Neural progenitor cell (in vitro differentiated cells): Measurements from ENCODE around the gene STOML1. TPM values are rescaled to one million over a fixed set of nuclear protein-coding genes. Genes with fewer than 3 reads are reported as not detected.

ENCODE experiments used
- DNase-seq: peaks from one replicate; pipeline ENCODE4 v3.0.0-alpha.2; 2016; ENCODE audit warnings: low spot score
- H2AFZ ChIP-seq: fragments of 200-600 bp; sonication (generic); replicated peaks from 2 replicates; pipeline ENCODE4 v1.6.1; 2016; ENCODE audit warnings: antibody characterized with exemption
- H3F3A ChIP-seq: fragments of 200-600 bp; sonication (generic); 2 replicates; pipeline ENCODE4 v1.6.1; 2016; ENCODE audit warnings: antibody characterized with exemption, low read depth
- H3K27ac ChIP-seq: fragments of 200-600 bp; sonication (generic); 2 replicates; pipeline ENCODE4 v1.5.1; 2016; ENCODE audit warnings: mild to moderate bottlenecking
- H3K27me3 ChIP-seq: fragments of 200-600 bp; sonication (generic); 2 replicates; pipeline ENCODE4 v1.6.1; 2016; ENCODE audit warnings: mild to moderate bottlenecking, moderate library complexity
- H3K36me3 ChIP-seq: fragments of 200-600 bp; sonication (generic); 2 replicates; pipeline ENCODE4 v1.5.1; 2016
- H3K4me1 ChIP-seq: fragments of 200-600 bp; sonication (generic); 2 replicates; pipeline ENCODE4 v1.6.1; 2016; ENCODE audit warnings: mixed run types
- H3K4me2 ChIP-seq: fragments of 200-600 bp; sonication (generic); 2 replicates; pipeline ENCODE4 v1.6.1; 2016
- H3K4me3 ChIP-seq: fragments of 200-600 bp; sonication (generic); 2 replicates; pipeline ENCODE4 v1.5.1; 2016
- H3K79me2 ChIP-seq: fragments of 200-600 bp; sonication (generic); 2 replicates; pipeline ENCODE4 v1.6.1; 2016; ENCODE audit warnings: low read depth
- H3K9ac ChIP-seq: fragments of 200-600 bp; sonication (generic); 2 replicates; pipeline ENCODE4 v1.6.1; 2016
- H3K9me3 ChIP-seq: fragments of 200-600 bp; sonication (generic); 2 replicates; pipeline ENCODE4 v1.5.1; 2016; ENCODE audit warnings: low read depth
- H4K20me1 ChIP-seq: fragments of 200-600 bp; sonication (generic); 2 replicates; pipeline ENCODE4 v1.6.1; 2016; ENCODE audit warnings: low read depth
- H3K27ac Mint-ChIP-seq: 3 replicates; pipeline ENCODE4 v1.8.0; 2021; ENCODE audit warnings: mixed read lengths
- H3K27me3 Mint-ChIP-seq: 2 replicates; pipeline ENCODE4 v1.8.0; 2022; ENCODE audit warnings: low read depth, mild to moderate bottlenecking, inconsistent platforms, moderate library complexity, mixed read lengths; ENCODE audit not compliant: insufficient read depth
- H3K36me3 Mint-ChIP-seq: 3 replicates; pipeline ENCODE4 v1.8.0; 2021; ENCODE audit warnings: mixed read lengths
- H3K4me1 Mint-ChIP-seq: 3 replicates; pipeline ENCODE4 v1.8.0; 2021; ENCODE audit warnings: mixed read lengths
- H3K4me3 Mint-ChIP-seq: 3 replicates; pipeline ENCODE4 v1.8.0; 2021; ENCODE audit warnings: mild to moderate bottlenecking, moderate library complexity, mixed read lengths
- H3K9me3 Mint-ChIP-seq: 3 replicates; pipeline ENCODE4 v1.8.0; 2020; ENCODE audit warnings: mixed read lengths
- EZH2 ChIP-seq: fragments of 200-600 bp; sonication (generic); IDR thresholded peaks from 2 replicates; pipeline ENCODE4 v1.6.1; 2017; ENCODE audit warnings: antibody characterized with exemption, mild to moderate bottlenecking, moderate library complexity
- EZH2phosphoT487 ChIP-seq: fragments of 200-600 bp; sonication (generic); IDR thresholded peaks from 2 replicates; pipeline ENCODE4 v1.6.1; 2017; ENCODE audit warnings: antibody characterized with exemption
- total RNA-seq: library from RNA; depleted of rRNA; stranded (reverse); fragments of >200 nt; gene quantifications from 2 replicates; pipeline ENCODE4 v1.2.3, GENCODE V29; 2015; ENCODE audit warnings: low replicate concordance
- TF ChIP-seq, protein P1 (sequence below): fragments of 200-600 bp; sonication (generic); IDR thresholded peaks from 2 replicates; pipeline ENCODE4 v1.5.1; 2017; ENCODE audit warnings: antibody characterized with exemption, mild to moderate bottlenecking

STOML1 gene
- total RNA-seq, 1 donor from 2014 or later, result 2.0 TPM

DNA sequence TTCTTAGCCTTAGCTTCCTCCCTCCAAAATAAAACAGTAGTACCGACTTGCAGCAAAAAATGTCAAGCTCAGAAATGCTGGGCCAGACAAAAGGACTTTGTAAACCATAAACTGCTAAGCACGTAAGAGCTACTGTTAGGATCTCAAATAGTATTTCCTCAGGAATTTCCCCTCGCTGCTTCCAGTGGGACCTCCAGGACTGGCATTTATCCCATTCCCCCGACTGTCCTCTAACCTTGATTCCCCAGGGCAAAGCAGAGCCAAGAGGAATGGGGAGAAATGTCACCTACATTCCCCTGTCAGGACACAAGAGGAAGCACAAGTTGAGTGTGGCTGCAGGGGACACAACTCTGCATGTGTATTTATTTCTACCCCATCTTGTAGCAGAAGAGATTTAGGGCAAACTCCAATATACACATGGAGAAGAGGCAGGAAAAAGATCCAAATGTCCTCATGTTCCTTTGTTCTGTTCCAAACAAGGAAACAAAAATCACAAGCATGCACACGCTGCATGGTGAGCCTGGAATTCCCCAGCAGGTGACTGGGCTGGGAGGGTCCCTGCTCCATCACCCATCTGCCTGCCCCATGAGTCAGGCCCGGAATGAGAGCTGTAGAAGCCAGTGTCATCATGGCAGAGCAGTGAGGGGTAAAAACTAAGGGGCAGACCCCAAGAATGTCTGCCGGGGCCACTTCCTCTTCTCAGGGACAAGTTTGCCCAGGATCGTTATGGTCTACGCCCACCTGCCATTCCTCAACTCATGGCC, 4.2 kb downstream of the STOML1 start:
- Histone ChIP-seq H3K27me3 (no peaks in the 10 kb centered on the region), H2AFZ (no peak overlapping the region), H3K9ac (no peak overlapping the region), H3K9me3 (no peaks in the 10 kb centered on the region), H4K20me1 (no peaks in the 10 kb centered on the region), H3K4me3 (no peak overlapping the region), H3K27ac (no peak overlapping the region), H3K36me3 (no peaks in the 10 kb centered on the region), H3K4me1 (peaks cover 4% of the 10 kb centered on the region), H3K79me2 (no peaks in the 10 kb centered on the region), H3K4me2 (no peak overlapping the region), H3F3A (no peaks in the 10 kb centered on the region)
- Mint-ChIP-seq H3K36me3 (peaks cover 5% of the 10 kb centered on the region), H3K27me3 (no peaks in the 10 kb centered on the region), H3K4me3 (no peak overlapping the region), H3K27ac (no peak overlapping the region), H3K4me1 (peaks cover 24% of the 10 kb centered on the region), H3K9me3 (no peaks in the 10 kb centered on the region)
- no peak for DNase-seq
- TF ChIP-seq, protein P1, sequence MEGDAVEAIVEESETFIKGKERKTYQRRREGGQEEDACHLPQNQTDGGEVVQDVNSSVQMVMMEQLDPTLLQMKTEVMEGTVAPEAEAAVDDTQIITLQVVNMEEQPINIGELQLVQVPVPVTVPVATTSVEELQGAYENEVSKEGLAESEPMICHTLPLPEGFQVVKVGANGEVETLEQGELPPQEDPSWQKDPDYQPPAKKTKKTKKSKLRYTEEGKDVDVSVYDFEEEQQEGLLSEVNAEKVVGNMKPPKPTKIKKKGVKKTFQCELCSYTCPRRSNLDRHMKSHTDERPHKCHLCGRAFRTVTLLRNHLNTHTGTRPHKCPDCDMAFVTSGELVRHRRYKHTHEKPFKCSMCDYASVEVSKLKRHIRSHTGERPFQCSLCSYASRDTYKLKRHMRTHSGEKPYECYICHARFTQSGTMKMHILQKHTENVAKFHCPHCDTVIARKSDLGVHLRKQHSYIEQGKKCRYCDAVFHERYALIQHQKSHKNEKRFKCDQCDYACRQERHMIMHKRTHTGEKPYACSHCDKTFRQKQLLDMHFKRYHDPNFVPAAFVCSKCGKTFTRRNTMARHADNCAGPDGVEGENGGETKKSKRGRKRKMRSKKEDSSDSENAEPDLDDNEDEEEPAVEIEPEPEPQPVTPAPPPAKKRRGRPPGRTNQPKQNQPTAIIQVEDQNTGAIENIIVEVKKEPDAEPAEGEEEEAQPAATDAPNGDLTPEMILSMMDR, result no peak

DNA sequence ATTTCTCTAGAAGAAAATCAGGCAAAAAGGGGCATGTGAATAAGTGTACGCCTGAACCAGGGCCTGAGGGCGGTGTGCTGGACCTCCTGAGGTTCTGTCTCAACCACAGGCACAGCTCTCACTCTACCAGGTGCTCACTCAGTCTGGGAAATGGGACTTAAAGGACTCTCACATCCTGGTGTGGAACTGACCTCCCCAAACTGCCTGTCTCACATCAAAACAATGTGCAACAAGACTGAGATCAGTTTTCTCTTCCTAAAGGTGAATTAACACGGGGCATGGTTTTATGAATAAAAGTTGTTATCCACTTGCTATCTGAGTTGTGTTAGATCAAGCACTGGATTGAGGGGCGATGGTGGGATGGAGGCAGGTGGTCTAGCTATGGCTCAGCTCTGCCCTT, 4.8 kb downstream of the STOML1 start:
- Mint-ChIP-seq H3K4me3 (no peak overlapping the region), H3K27ac (peak overlapping the region; percentile 2), H3K9me3 (no peaks in the 10 kb centered on the region), H3K27me3 (peaks cover 2% of the 10 kb centered on the region), H3K36me3 (peaks cover 5% of the 10 kb centered on the region), H3K4me1 (peaks cover 22% of the 10 kb centered on the region)
- H3K27me3 ChIP-seq, result no peaks in the 10 kb centered on the region
- H3F3A ChIP-seq, result no peaks in the 10 kb centered on the region
- no peaks in the 10 kb centered on the region for H3K4me1 ChIP-seq
- TF ChIP-seq, protein P1, result no peak
- TF ChIP-seq EZH2 (no peak), EZH2phosphoT487 (no peak)
- no peak overlapping the region for H2AFZ ChIP-seq
- no peaks in the 10 kb centered on the region for H3K9me3 ChIP-seq
- H3K4me2 ChIP-seq, result no peak overlapping the region
- no peak overlapping the region for H3K9ac ChIP-seq
- H3K4me3 ChIP-seq, result no peak overlapping the region
- H3K79me2 ChIP-seq, result no peaks in the 10 kb centered on the region
- no peak overlapping the region for H3K27ac ChIP-seq
- H4K20me1 ChIP-seq, result no peaks in the 10 kb centered on the region
- no peaks in the 10 kb centered on the region for H3K36me3 ChIP-seq
- DNase-seq, result no peak

DNA sequence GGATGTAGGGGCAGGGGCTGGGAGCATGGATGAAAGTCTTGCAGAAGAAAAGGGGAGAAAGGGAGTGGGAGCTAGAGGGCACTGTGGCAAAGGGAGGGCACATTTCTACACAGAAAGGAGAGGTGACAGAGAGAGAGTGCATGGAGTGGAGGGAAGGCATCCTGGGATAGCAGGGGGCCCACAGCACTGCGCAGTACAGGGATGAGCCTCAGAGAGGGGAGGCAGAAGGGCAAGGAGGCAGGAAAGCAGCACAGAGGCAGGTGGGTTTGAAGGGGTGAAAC, 5.4 kb downstream of the STOML1 start:
- Mint-ChIP-seq H3K36me3 (peaks cover 5% of the 10 kb centered on the region), H3K27ac (peak overlapping the region; percentile 2), H3K4me3 (no peak overlapping the region), H3K9me3 (no peaks in the 10 kb centered on the region), H3K27me3 (peaks cover 5% of the 10 kb centered on the region), H3K4me1 (peaks cover 23% of the 10 kb centered on the region)
- Histone ChIP-seq H4K20me1 (no peaks in the 10 kb centered on the region), H3K4me2 (no peak overlapping the region), H3K79me2 (no peaks in the 10 kb centered on the region), H3F3A (no peaks in the 10 kb centered on the region), H3K9ac (no peak overlapping the region), H3K27me3 (no peaks in the 10 kb centered on the region), H3K9me3 (no peaks in the 10 kb centered on the region), H3K4me1 (no peaks in the 10 kb centered on the region), H3K36me3 (no peaks in the 10 kb centered on the region), H2AFZ (no peak overlapping the region), H3K27ac (no peak overlapping the region), H3K4me3 (no peak overlapping the region)
- DNase-seq, result no peak
- no peak for TF ChIP-seq EZH2
- TF ChIP-seq, protein P1, result no peak
- no peak for TF ChIP-seq EZH2phosphoT487
